HepG2 (cell line): ENCODE measurements around the gene TBCD. TPM values are rescaled to one million over a fixed set of nuclear protein-coding genes. Genes with fewer than 3 reads are reported as not detected.

ENCODE experiments used
- ATF7-NPFF ChIP-seq: sonication (generic); formaldehyde crosslinking; IDR thresholded peaks from 2 replicates; pipeline ENCODE4 v1.8.1; 2023; ENCODE audit warnings: mild to moderate bottlenecking, low read depth, missing genetic modification reagents, moderate library complexity
- BHLHE40 ChIP-seq: IDR thresholded peaks from 2 replicates; pipeline ENCODE4 v1.6.1; 2011; ENCODE audit warnings: low read length, improper control_type of control experiment
- BORCS8-MEF2B ChIP-seq: sonication (generic); formaldehyde crosslinking; IDR thresholded peaks from 2 replicates; pipeline ENCODE4 v1.8.0; 2022; ENCODE audit warnings: mild to moderate bottlenecking, missing genetic modification reagents
- CREB3 ChIP-seq: sonication (generic); formaldehyde crosslinking; IDR thresholded peaks from 2 replicates; pipeline ENCODE4 v1.5.0; 2020; ENCODE audit warnings: missing genetic modification reagents
- DMAP1 ChIP-seq: IDR thresholded peaks from 2 replicates; pipeline ENCODE4 v1.6.1; 2016
- ESRRA ChIP-seq: sonication (generic); formaldehyde crosslinking; IDR thresholded peaks from 2 replicates; pipeline ENCODE4 v1.5.1; 2020; ENCODE audit warnings: mild to moderate bottlenecking, low read depth, missing genetic modification reagents
- GMEB2 ChIP-seq: IDR thresholded peaks from 2 replicates; pipeline ENCODE4 v1.6.1; 2016; ENCODE audit warnings: missing biosample characterization, missing genetic modification reagents, low read depth
- HMGXB3 ChIP-seq: sonication (generic); formaldehyde crosslinking; IDR thresholded peaks from 2 replicates; pipeline ENCODE4 v1.4.0; 2020; ENCODE audit warnings: missing genetic modification reagents, borderline replicate concordance
- KAT8 ChIP-seq: IDR thresholded peaks from 2 replicates; pipeline ENCODE4 v1.6.1; 2016; ENCODE audit warnings: missing genetic modification reagents, missing compliant biosample characterization
- MED1 ChIP-seq: sonication (generic); formaldehyde crosslinking; IDR thresholded peaks from 2 replicates; pipeline ENCODE4 v1.4.0; 2020; ENCODE audit warnings: missing genetic modification reagents
- NFYC ChIP-seq: IDR thresholded peaks from 2 replicates; pipeline ENCODE4 v1.6.1; 2016; ENCODE audit warnings: missing genetic modification reagents, missing compliant biosample characterization
- PATZ1 ChIP-seq: sonication (generic); formaldehyde crosslinking; IDR thresholded peaks from 2 replicates; pipeline ENCODE4 v1.4.0; 2020; ENCODE audit warnings: missing genetic modification reagents
- RXRA ChIP-seq: sonication (generic); formaldehyde crosslinking; IDR thresholded peaks from 2 replicates; pipeline ENCODE4 v1.5.1; 2020; ENCODE audit warnings: missing genetic modification reagents
- ZBTB37 ChIP-seq: sonication (generic); formaldehyde crosslinking; IDR thresholded peaks from 2 replicates; pipeline ENCODE4 v1.4.0; 2020; ENCODE audit warnings: mild to moderate bottlenecking, missing genetic modification reagents
- ZNF350 ChIP-seq: sonication (generic); formaldehyde crosslinking; IDR thresholded peaks from 2 replicates; pipeline ENCODE4 v1.4.0; 2020; ENCODE audit warnings: mild to moderate bottlenecking, low read depth, missing genetic modification reagents, borderline replicate concordance
- ZNF441 ChIP-seq: sonication (generic); formaldehyde crosslinking; IDR thresholded peaks from 2 replicates; pipeline ENCODE4 v1.7.0; 2021; ENCODE audit warnings: missing genetic modification reagents, borderline replicate concordance
- ZNF629 ChIP-seq: sonication (generic); formaldehyde crosslinking; conservative IDR thresholded peaks from 2 replicates; pipeline ENCODE4 v1.5.0; 2020; ENCODE audit warnings: missing genetic modification reagents
- ZSCAN21 ChIP-seq: sonication (generic); formaldehyde crosslinking; IDR thresholded peaks from 2 replicates; pipeline ENCODE4 v1.8.0; 2022; ENCODE audit warnings: mild to moderate bottlenecking, missing genetic modification reagents, moderate library complexity, borderline replicate concordance
- ZSCAN29 ChIP-seq: sonication (generic); formaldehyde crosslinking; conservative IDR thresholded peaks from 2 replicates; pipeline ENCODE4 v1.4.0; 2020; ENCODE audit warnings: mild to moderate bottlenecking, missing genetic modification reagents
- polyA plus RNA-seq, 8 experiments: library from polyadenylated mRNA; depleted of rRNA in 3 of 8; stranded (reverse) in 7 of 8; unstranded in 1 of 8; fragments of >200 nt; fragmentation: Illumina TruSeq in 4 of 8; extraction: Trizol in 4 of 8; gene quantifications; 2 replicates each; pipeline versions ENCODE4 v1.2.1 to v1.2.3, GENCODE V29; 2011 to 2016; ENCODE audit warnings: low read depth in 4 of 8, missing spikeins in 1 of 8, mixed read lengths in 1 of 8; ENCODE audit not compliant: insufficient read depth in 1 of 8
- total RNA-seq, 5 experiments: library from RNA; depleted of rRNA; stranded (reverse); fragments of >200 nt; fragmentation: Illumina TruSeq; extraction: Trizol; gene quantifications; 2 replicates each; pipeline ENCODE4 v1.2.3, GENCODE V29; 2016; ENCODE audit warnings: low read depth in 1 of 5

TBCD gene
- total and polyA plus RNA-seq, 2 of the 13 experiments (the other 11 are each of a cell fraction or from before 2014, with no cell fraction given), result 33.9 to 54.8 TPM

GRCh38 chr17:82838386-82839063 lies 86.7 kb downstream of the TBCD start (continued):
- TF ChIP-seq HMGXB3 (CRISPR knock-in tag) (0 out of 2 replicates have a peak, but pooled peaks have one; percentile 34), ATF7-NPFF (CRISPR knock-in tag) (peak; percentile 41; the same call in 1 of the 2 replicates), PATZ1 (CRISPR knock-in tag) (peak; percentile 58; the same call in 1 of the 2 replicates), MED1 (CRISPR knock-in tag) (peak; percentile 84), ZNF629 (0 out of 2 replicates have a peak, but pooled peaks have one; percentile 12), KAT8 (CRISPR knock-in tag) (peak; percentile 67; the same call in 1 of the 2 replicates), ZSCAN21 (CRISPR knock-in tag) (peak; percentile 70; the same call in 1 of the 2 replicates), NFYC (CRISPR knock-in tag) (0 out of 2 replicates have a peak, but pooled peaks have one; percentile 37), ESRRA (CRISPR knock-in tag) (peak; percentile 66; the same call in 1 of the 2 replicates), BORCS8-MEF2B (peak; percentile 70), ZBTB37 (CRISPR knock-in tag) (no peak), GMEB2 (CRISPR knock-in tag) (no peak), ZNF350 (CRISPR knock-in tag) (peak; percentile 77), BHLHE40 (no peak), RXRA (CRISPR knock-in tag) (peak; percentile 63; the same call in 1 of the 2 replicates), ZNF441 (CRISPR knock-in tag) (no peak), DMAP1 (CRISPR knock-in tag) (peak; percentile 80; the same call in 1 of the 2 replicates), CREB3 (0 out of 2 replicates have a peak, but pooled peaks have one; percentile 41), ZSCAN29 (no peak)
